Uterus (tissue), 4 donors: ENCODE measurements around the gene VPS18. TPM values are rescaled to one million over a fixed set of nuclear protein-coding genes. Genes with fewer than 3 reads are reported as not detected.
A peak's percentile ranks its signal among the peaks of the same experiment; 100 is the strongest.

ENCODE experiments used
- DNase-seq, 2 donors: peaks; one replicate each; pipeline ENCODE4 v3.0.0-alpha.2; 2019 to 2020
- H3K27ac ChIP-seq, 2 donors: fragments of 200-600 bp; sonication (generic); 1 replicate in 1 of 2; 2 replicates in 1 of 2; pipeline ENCODE4 v1.5.1; 2016 to 2018
- H3K27me3 ChIP-seq, 2 donors: fragments of 200-600 bp; sonication (generic); one replicate each; pipeline ENCODE4 v1.5.1; 2018 to 2019; ENCODE audit warnings: control low read depth in 1 of 2
- H3K36me3 ChIP-seq, 2 donors: fragments of 200-600 bp; sonication (generic); one replicate each; pipeline ENCODE4 v1.5.1; 2019; ENCODE audit warnings: control low read depth in 1 of 2
- H3K4me1 ChIP-seq, 2 donors: fragments of 200-600 bp; sonication (generic); one replicate each; pipeline ENCODE4 v1.5.1; 2018 to 2019; ENCODE audit warnings: control low read depth in 1 of 2
- H3K4me3 ChIP-seq, 2 donors: fragments of 200-600 bp; sonication (generic); 1 replicate in 1 of 2; 2 replicates in 1 of 2; pipeline ENCODE4 v1.5.1; 2018 to 2019; ENCODE audit warnings: mild to moderate bottlenecking in 1 of 2
- H3K9me3 ChIP-seq, 2 donors: fragments of 200-600 bp; sonication (generic); one replicate each; pipeline ENCODE4 v1.5.1; 2019; ENCODE audit warnings: control low read depth in 1 of 2
- CTCF ChIP-seq, 4 experiments: fragments of 200-600 bp in 2 of 4; fragments of 450-650 bp in 2 of 4; sonication (generic) in 2 of 4; IDR thresholded peaks; one replicate each; pipeline ENCODE4 v1.5.1; 2016 to 2019; ENCODE audit warnings: antibody characterized with exemption in 4 of 4, mild to moderate bottlenecking in 2 of 4, moderate library complexity in 1 of 4
- POLR2A ChIP-seq, 2 donors: fragments of 450-650 bp; IDR thresholded peaks; one replicate each; pipeline ENCODE4 v1.6.1; 2016; ENCODE audit warnings: antibody characterized with exemption in 2 of 2, mild to moderate bottlenecking in 1 of 2, moderate library complexity in 1 of 2
- intact Hi-C: fragments of 100-400 bp; cut with DNase I; formaldehyde crosslinking; loops from one replicate; pipeline ENCODE4 v1.15.1; 2023; ENCODE audit warnings: low total_unique reads
- total RNA-seq, 4 donors: library from RNA; depleted of rRNA in 3 of 4; stranded (reverse); fragments of >200 nt in 3 of 4; gene quantifications; one replicate each; pipeline versions ENCODE4 v1.1.0 to v1.2.4, GENCODE V29; 2014 to 2023
- donor health status: DM: yes; HTN: yes; CAD: no.

VPS18 gene
- total RNA-seq, 4 donors from 2014 or later: 3.8 to 33.3 (median 17.3) TPM

- no peaks in the 10 kb centered on the region for H3K9me3 ChIP-seq
- intact Hi-C loops: no loop called here
- no peak overlapping the region for H3K27ac ChIP-seq
- H3K4me1 ChIP-seq: no peaks in the 10 kb centered on the region
- TF ChIP-seq CTCF (IDR thresholded peaks at IDR 0.05) (no peak), POLR2A (IDR thresholded peaks at IDR 0.05) (no peak)
- H3K4me3 ChIP-seq: no peak overlapping the region
- no peaks in the 10 kb centered on the region for H3K27me3 ChIP-seq
- DNase-seq: no peak
- no peaks in the 10 kb centered on the region for H3K36me3 ChIP-seq
These were observed 40.1 kb upstream of the VPS18 start for GRCh38 chr15:40854161-40854560.

GRCh38 chr15:40855706-40856234 is 38.5 kb upstream of the VPS18 start:
- intact Hi-C loops: no loop called here
- Histone ChIP-seq H3K4me3 (no peak overlapping the region), H3K9me3 (no peaks in the 10 kb centered on the region), H3K36me3 (no peaks in the 10 kb centered on the region), H3K27me3 (no peaks in the 10 kb centered on the region), H3K4me1 (no peaks in the 10 kb centered on the region), H3K27ac (no peak overlapping the region)
- DNase-seq: no peak
- TF ChIP-seq POLR2A (IDR thresholded peaks at IDR 0.05): no peak
- TF ChIP-seq CTCF (IDR thresholded peaks at IDR 0.05): no peak

- TF ChIP-seq CTCF (IDR thresholded peaks at IDR 0.05) (no peak), POLR2A (IDR thresholded peaks at IDR 0.05) (no peak)
- Histone ChIP-seq H3K27ac (no peak overlapping the region), H3K4me3 (no peak overlapping the region), H3K9me3 (no peaks in the 10 kb centered on the region), H3K4me1 (no peaks in the 10 kb centered on the region), H3K27me3 (no peaks in the 10 kb centered on the region), H3K36me3 (no peaks in the 10 kb centered on the region)
- no peak for DNase-seq
- intact Hi-C loops: no loop called here
These were observed 37.5 kb upstream of the VPS18 start for GRCh38 chr15:40856746-40857145.

- TF ChIP-seq CTCF (IDR thresholded peaks at IDR 0.05) (peak; percentile 84 to 94 (median 90)), POLR2A (IDR thresholded peaks at IDR 0.05) (no peak)
- no peaks in the 10 kb centered on the region for H3K4me1 ChIP-seq
- no peaks in the 10 kb centered on the region for H3K36me3 ChIP-seq
- H3K9me3 ChIP-seq: no peaks in the 10 kb centered on the region
- H3K27ac ChIP-seq: no peak overlapping the region
- peak; percentile 57 to 76 for DNase-seq
- intact Hi-C loops: no loop called here
- H3K4me3 ChIP-seq: no peak overlapping the region
- H3K27me3 ChIP-seq: no peaks in the 10 kb centered on the region
These were observed 36.5 kb upstream of the VPS18 start for GRCh38 chr15:40857601-40858341.

GRCh38 chr15:40858706-40859105 is 35.5 kb upstream of the VPS18 start:
- H3K9me3 ChIP-seq: no peaks in the 10 kb centered on the region
- H3K27me3 ChIP-seq: no peaks in the 10 kb centered on the region
- H3K4me1 ChIP-seq: no peaks in the 10 kb centered on the region
- no peak overlapping the region for H3K27ac ChIP-seq
- DNase-seq: no peak
- intact Hi-C loops: no loop called here
- no peaks in the 10 kb centered on the region for H3K36me3 ChIP-seq
- TF ChIP-seq CTCF (IDR thresholded peaks at IDR 0.05) (no peak), POLR2A (IDR thresholded peaks at IDR 0.05) (no peak)
- H3K4me3 ChIP-seq: no peak overlapping the region
